IPS-18c (cell line): ENCODE measurements around the gene DPEP2.
"Not testable (repeated sequence)": the region's sequence is repeated elsewhere in the genome, so short reads cannot be mapped to it uniquely, and the experiment has no call there.

Experiments used
- H3K4me3 ChIP-seq: 2 replicates; pipeline ENCODE4 v1.7.0; 2013; ENCODE audit warnings: low read depth, mild to moderate bottlenecking, low read length, moderate library complexity; ENCODE audit not compliant: insufficient read depth
- H3K9me3 ChIP-seq: one replicate; pipeline ENCODE4 v1.6.1; 2013; ENCODE audit warnings: mild to moderate bottlenecking, low read length, moderate library complexity; ENCODE audit not compliant: control insufficient read depth, insufficient read depth

The DPEP2 gene

GRCh38 chr16:68015681-68016080 is 16.4 kb upstream of the DPEP2 start, which contains the start of gene DPEP2NB:
DPEP2NB (minus strand) TSS chr16:68015911; CDS start chr16:68015770, 141 bp downstream.
- H3K9me3 ChIP-seq: no peaks in the 10 kb centered on the region
- no peak within 1 kb of the TSS for H3K4me3 ChIP-seq

- Histone ChIP-seq H3K9me3 (peaks cover 2% of the 10 kb centered on the region), H3K4me3 (no peak overlapping the region)
These were observed 14.2 kb upstream of the DPEP2 start for GRCh38 chr16:68013440-68013839.

DNA sequence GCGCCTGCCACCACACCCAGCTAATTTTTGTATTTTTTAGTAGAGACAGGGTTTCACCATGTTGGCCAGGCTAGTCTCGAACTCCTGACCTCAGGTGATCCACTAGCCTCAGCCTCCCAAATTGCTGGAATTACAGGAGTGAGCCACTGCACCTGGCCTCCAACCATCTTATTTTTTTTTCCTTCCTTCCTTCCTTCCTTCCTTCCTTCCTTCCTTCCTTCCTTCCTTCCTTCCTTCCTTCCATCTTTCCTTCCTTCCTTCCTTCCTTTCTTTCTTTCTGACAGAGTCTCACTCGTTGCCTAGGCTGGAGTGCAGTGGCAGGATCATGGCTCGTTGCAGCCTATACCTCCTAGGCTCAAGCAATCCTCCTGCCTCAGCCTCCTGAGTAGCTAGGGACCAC is 10.6 kb upstream of the DPEP2 start:
- not testable (repeated sequence) for H3K9me3 ChIP-seq

GRCh38 chr16:68009157-68009735 is 10.0 kb upstream of the DPEP2 start:
- peaks cover 2% of the 10 kb centered on the region for H3K9me3 ChIP-seq

More for the DNA sequence above, 10.6 kb upstream of the DPEP2 start:
- H3K4me3 ChIP-seq: not testable (repeated sequence)

GRCh38 chr16:68005786-68006286 is 6.6 kb upstream of the DPEP2 start:
- peaks cover 2% of the 10 kb centered on the region for H3K9me3 ChIP-seq
- H3K4me3 ChIP-seq: no peak overlapping the region; the same call in 1 of the 2 replicates

More at GRCh38 chr16:68009157-68009735, 10.0 kb upstream of the DPEP2 start:
- no peak overlapping the region for H3K4me3 ChIP-seq

DNA sequence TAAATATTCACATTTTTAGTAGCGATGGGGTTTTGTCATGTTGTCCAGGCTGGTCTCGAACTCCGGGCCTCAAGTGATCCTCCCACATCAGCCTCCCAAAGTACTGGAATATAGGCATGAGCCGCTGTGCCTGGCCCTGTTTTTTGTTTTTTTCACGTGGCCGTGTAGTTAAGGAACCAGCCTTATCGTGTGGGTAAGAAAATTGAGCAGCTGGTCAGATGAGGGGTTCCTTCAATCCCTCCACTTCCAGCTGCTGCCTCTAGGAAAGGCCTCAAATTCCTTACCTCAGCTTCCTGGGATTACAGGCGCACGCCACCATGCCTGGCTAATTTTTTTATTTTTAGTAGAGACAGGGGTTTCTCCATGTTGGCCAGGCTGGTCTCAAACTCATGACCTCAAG is 5.9 kb upstream of the DPEP2 start:
- peaks cover under 1% of the 10 kb centered on the region for H3K9me3 ChIP-seq
- no peak overlapping the region for H3K4me3 ChIP-seq

GRCh38 chr16:68003031-68003430 is 3.7 kb upstream of the DPEP2 start:
- H3K4me3 ChIP-seq: no peak overlapping the region
- H3K9me3 ChIP-seq: no peaks in the 10 kb centered on the region

DNA sequence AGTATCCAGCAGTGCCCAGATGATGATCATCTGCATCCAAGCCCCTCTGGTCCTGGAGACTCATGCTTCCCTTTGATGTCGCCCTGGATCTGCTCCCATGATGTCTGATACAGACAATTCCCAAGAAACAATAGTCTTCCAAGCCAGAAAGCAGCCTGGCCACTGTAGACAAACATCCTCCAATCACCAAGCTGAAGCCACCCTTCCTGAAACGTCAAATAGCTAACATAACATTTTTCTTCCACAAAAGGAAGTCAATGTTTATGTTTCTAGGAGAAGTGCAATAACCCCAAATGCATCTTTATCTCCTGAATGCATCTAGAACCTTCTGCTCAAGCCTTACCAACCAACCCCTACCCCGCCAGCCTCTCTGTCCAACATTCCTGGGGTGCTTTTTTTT is 1.2 kb upstream of the DPEP2 start:
- H3K4me3 ChIP-seq: no peak overlapping the region
- no peaks in the 10 kb centered on the region for H3K9me3 ChIP-seq

DNA sequence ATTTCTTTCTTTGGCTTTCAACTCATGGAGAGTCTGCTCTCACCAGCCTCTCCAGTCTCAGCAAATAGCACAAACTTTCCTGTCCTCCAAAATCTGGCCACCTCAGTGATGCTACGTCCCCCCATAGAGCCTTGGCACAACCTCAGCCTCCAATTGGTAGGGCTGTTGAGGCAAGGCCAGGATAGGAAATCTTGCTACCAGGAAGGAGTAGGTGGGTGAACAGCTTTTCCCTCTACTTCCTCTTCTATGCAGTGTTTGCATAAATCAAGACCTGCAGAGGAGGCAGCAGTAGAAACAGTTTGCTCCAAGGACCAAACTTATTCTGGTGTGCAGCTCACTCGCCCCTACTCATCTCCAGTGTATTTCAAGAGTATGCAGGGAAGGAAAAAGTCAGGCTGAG is 701 bp upstream of the DPEP2 start:
- H3K9me3 ChIP-seq: no peaks in the 10 kb centered on the region

DNA sequence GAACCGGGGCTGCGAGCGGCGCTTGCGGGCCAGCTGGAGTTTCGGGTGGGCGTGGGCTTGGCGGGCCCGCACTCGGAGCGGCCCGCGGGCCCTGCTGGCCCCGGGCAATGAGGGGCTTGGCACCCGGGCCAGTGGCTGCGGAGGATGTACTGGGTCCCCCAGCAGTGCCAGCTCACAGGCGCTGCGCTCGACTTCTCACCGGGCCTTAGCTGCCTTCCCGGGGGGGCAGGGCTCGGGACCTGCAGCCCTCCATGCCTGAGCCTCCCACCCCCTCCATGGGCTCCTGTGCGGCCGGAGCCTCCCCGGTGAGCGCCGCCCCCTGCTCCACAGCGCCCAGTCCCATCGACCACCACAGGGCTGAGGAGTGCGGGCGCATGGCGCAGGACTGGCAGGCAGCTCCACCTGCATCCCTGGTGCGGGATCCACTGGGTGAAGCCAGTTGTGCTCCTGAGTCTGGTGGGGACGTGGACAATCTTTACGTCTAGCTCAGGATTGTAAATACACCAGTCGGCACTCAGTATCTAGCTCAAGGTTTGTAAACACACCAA is 979 bp downstream of the DPEP2 start:
- H3K4me3 ChIP-seq, H3K9me3 ChIP-seq: not testable (repeated sequence)

More for the DNA sequence above, 701 bp upstream of the DPEP2 start:
- no peak overlapping the region for H3K4me3 ChIP-seq

DNA sequence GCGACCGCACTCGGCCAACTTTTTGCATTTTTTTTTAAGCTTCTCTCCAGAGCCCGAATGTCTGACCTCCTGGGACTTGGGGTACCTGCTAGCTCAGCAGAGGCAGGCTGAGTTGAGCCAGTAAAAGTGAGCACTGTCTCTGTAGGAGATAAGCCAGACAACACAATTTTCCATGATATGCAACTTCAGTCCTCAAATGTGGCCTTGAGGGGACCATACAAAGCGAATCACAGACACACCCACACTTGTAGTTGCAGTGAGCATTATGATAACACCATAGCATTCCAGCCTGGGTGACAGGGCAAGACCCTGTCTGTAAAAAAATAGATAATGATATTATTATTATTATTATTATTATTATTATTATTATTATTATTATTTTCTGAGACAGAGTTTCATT is 2.6 kb downstream of the DPEP2 start:
- no peak overlapping the region for H3K4me3 ChIP-seq
- H3K9me3 ChIP-seq: no peaks in the 10 kb centered on the region

DNA sequence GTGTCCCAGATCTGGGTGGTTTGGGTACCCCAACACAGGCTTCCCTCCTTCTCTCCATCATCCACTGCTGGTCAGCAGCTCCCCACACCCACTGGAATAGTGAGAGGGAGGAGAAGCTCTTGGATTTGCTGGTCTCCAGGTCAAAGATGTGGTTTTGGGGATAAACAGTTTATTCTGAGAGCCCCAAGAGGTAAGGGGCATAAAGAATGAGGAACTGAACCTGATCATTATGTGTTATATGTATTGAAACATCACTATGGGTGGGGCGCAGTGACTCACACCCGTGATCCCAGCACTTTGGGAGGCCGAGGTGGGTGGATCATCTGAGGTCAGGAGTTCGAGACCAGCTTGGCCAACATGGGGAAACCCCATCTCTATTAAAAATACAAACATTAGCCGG is 3.9 kb downstream of the DPEP2 start:
- Histone ChIP-seq H3K9me3 (no peaks in the 10 kb centered on the region), H3K4me3 (no peak overlapping the region)

DNA sequence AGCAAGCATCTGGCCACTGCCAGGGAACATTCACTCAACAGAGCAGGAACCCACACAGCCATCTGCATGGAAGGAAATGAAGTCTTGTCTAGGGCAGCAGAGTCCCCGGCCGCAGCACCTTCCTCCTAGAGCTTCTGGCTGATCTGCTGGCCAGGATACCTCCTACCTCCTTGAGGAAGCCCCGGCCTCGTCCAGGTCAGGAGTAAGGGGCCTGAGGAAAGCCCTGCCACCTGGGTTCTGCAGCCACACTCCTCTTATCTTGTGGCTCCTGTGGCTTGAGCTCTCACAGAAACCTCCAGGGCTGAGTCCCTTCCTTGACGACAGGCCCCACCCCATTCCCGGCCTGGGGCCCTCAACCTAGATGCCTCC is 5.3 kb downstream of the DPEP2 start:
- not testable (repeated sequence) for H3K9me3 ChIP-seq, H3K4me3 ChIP-seq

GRCh38 chr16:67993207-67994039 is 5.9 kb downstream of the DPEP2 start:
- H3K4me3 ChIP-seq: no peak overlapping the region
- H3K9me3 ChIP-seq: no peaks in the 10 kb centered on the region

DNA sequence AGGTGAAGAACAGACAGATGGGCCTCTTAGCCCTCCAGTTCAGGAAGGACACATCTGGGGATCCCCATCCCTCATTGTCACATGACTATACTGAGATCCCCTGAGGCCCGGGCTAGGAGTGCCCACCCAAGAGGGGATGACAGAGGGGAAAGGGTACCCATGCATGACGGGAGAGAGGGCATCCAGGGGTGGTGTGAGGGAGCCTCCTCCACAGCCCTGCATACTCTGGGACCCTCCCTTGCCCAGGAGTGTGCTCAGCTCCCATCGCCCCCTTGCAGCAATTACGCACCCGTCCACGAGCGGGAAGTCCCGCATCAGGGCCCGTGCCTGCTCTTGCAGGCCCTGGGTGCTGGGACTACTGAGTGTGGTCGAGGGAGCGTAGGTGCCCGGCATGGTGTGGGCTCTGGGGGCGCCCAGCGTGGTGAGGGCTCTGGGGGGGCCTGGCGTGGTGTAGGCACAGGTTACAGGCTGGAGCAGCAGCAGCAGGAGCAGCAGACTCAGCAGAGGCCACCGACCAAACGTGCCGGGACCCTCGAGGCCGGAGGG is 6.5 kb downstream of the DPEP2 start:
- Histone ChIP-seq H3K4me3 (no peak overlapping the region), H3K9me3 (no peaks in the 10 kb centered on the region)

DNA sequence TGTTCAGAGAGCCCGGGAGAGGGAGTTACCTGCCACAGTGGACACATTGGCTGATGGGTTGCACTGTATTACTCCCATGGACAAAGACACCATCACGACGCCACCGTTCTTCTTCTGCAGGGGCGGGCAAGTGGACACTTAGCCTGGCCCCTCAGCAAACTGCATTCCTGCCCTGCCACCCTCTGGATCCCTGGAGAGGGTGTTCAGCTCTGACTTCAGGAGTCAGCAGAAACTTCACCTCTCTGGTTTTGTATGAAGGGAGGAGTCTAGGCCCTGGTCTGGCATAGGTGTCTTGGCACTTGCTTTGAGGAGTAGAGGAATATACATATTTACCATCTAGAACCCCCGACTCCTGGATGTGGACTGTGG is 9.3 kb downstream of the DPEP2 start:
- Histone ChIP-seq H3K4me3 (no peak overlapping the region), H3K9me3 (no peaks in the 10 kb centered on the region)

- Histone ChIP-seq H3K4me3 (no peak overlapping the region), H3K9me3 (no peaks in the 10 kb centered on the region)
These were observed 9.8 kb downstream of the DPEP2 start for GRCh38 chr16:67989322-67990017.
